ENCODE data around the gene ZNF480.
"Not testable (repeated sequence)": the region's sequence is repeated elsewhere in the genome, so short reads cannot be mapped to it uniquely, and the experiment has no call there.

The ZNF480 gene

DNA sequence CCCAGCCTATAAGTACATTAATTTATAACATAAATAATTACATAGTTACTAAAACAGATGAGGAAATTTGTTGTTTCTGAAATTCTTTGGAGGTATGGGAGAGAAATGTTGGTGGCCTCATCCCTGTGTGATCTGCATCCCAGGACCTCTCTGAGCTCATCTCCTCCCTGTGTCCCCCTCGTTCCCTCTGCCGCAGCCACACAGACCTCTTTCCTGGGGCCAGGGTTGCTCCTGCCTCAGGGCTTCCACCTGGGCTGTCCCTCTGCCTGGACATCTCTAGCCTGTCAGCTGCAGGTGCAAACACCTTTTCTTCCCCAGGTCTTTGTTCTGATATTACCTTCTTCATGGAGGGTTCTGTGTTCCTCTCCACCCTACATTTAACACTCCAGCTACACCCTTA, 23.7 kb upstream of the ZNF480 start:
- no peak for DNase-seq (ENCODE audit: low read depth, low spot score)
- ChIA-PET CTCF (interaction anchor here (1.8 kb wide), 1 partner anchor 36 kb away, joined by 5 read pairs; no protein-coding TSS in a partner anchor), POLR2A (no interaction called here)
- H3K4me3 ChIP-seq (ENCODE audit: low read depth, low read length), result no peak overlapping the region
- TF ChIP-seq, protein P1, sequence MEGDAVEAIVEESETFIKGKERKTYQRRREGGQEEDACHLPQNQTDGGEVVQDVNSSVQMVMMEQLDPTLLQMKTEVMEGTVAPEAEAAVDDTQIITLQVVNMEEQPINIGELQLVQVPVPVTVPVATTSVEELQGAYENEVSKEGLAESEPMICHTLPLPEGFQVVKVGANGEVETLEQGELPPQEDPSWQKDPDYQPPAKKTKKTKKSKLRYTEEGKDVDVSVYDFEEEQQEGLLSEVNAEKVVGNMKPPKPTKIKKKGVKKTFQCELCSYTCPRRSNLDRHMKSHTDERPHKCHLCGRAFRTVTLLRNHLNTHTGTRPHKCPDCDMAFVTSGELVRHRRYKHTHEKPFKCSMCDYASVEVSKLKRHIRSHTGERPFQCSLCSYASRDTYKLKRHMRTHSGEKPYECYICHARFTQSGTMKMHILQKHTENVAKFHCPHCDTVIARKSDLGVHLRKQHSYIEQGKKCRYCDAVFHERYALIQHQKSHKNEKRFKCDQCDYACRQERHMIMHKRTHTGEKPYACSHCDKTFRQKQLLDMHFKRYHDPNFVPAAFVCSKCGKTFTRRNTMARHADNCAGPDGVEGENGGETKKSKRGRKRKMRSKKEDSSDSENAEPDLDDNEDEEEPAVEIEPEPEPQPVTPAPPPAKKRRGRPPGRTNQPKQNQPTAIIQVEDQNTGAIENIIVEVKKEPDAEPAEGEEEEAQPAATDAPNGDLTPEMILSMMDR (IDR thresholded peaks at IDR 0.05; ENCODE audit: insufficient read depth, low read length, missing control alignments), result no peak

DNA sequence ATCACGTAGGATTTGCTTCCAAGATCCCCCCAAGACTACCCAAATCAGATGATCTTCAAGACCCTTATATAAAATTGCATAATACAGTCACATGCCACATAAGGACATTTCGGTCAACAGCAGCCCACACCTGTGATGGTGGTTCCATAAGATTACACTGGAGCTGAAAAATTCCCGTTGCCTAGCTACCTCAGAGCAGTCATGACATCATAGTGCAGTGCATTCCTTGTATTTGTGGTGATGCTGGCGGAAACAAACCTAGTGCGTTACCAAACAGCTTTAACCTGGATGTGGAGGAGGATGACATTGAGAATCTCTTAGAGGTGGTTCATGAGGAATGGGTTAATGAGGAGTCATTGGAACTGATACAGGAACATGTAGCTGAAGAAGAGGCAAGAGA, 22.8 kb upstream of the ZNF480 start:
- no peak for DNase-seq (ENCODE audit: low read depth, low spot score)
- no peak overlapping the region for H3K4me3 ChIP-seq (ENCODE audit: low read depth, low read length)
- TF ChIP-seq, protein P1 (IDR thresholded peaks at IDR 0.05; ENCODE audit: insufficient read depth, low read length, missing control alignments), result no peak
- ChIA-PET CTCF (interaction anchor here (1.4 to 1.8 kb wide), 2 partner anchors 26 to 37 kb away, joined by 4 to 5 read pairs; no protein-coding TSS in a partner anchor), POLR2A (no interaction called here)

DNA sequence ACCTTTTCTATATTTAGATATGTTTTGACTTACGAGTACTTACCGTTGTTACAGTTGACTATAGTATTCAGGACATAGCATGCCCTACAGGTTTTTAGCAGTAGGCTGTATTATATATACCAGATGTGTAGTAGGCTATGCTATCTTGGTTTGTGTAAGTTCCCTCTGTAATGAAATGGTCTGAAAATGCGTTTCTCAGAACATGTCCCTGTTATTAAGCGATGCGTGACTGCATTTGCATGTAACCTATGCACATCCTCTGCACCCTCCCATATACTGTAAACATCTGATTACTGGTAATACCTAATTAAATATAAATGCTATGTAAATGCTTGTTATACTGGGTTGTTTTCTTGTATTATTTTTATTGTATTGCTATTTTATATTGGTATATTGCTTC, 21.0 kb upstream of the ZNF480 start:
- ChIA-PET POLR2A (no interaction called here), CTCF (no interaction called here)
- H3K4me3 ChIP-seq (ENCODE audit: low read depth, low read length), result no peak overlapping the region
- TF ChIP-seq, protein P1 (IDR thresholded peaks at IDR 0.05; ENCODE audit: insufficient read depth, low read length, missing control alignments), result no peak
- DNase-seq (ENCODE audit: low read depth, low spot score), result no peak

DNA sequence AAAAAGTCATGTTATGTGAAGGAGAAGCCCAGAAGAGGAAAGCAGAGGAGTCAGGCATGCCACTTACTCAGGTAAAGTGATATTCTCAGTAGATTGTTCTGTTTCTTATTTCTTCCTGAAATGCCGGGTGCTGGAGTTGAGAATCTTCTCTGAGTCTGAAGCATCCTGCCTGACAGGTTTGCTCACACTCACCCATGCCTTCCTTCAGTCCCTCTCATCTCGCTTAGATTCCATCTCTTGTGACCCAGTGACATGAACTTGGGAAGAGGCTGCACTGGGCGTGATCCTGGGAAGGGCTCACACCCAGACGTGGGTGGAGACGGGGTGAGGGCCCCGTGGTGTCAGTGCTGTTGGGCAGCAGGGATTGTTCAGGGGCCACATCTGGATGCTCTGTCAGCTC, 19.5 kb upstream of the ZNF480 start:
- CTCF ChIA-PET, result no interaction called here
- DNase-seq (ENCODE audit: low read depth, low spot score), result no peak
- POLR2A ChIA-PET, result no interaction called here
- no peak overlapping the region for H3K4me3 ChIP-seq (ENCODE audit: low read depth, low read length)
- TF ChIP-seq, protein P1 (IDR thresholded peaks at IDR 0.05; ENCODE audit: insufficient read depth, low read length, missing control alignments), result no peak

GRCh38 chr19:52286256-52286655, 10.7 kb upstream of the ZNF480 start:
- ChIA-PET POLR2A (no interaction called here), CTCF (no interaction called here)
- H3K4me3 ChIP-seq (ENCODE audit: low read depth, low read length), result no peak overlapping the region
- TF ChIP-seq, protein P1 (IDR thresholded peaks at IDR 0.05; ENCODE audit: insufficient read depth, low read length, missing control alignments), result no peak
- DNase-seq (ENCODE audit: low read depth, low spot score), result no peak

DNA sequence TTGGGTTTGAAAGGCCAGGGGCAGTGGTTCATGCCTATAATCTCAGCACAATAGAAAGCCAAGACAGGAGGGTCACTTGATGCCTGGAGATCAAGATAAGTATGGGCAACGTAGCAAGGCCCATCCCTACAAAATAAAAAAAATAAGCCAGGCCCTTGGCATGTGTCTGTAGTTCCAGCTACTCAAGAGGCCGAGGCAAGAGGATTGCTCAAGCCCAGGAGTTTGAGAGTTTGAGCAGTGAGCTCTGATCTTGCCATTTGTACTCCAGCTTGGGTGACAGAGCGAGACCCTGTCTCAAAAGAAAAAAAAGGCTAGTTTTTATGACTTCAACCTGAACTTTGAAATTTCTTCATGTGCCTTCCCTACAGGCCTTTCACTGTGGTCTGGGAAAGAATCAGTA, 5.2 kb upstream of the ZNF480 start:
- ChIA-PET CTCF (no interaction called here), POLR2A (no interaction called here)
- DNase-seq (ENCODE audit: low read depth, low spot score), result no peak
- TF ChIP-seq, protein P1 (IDR thresholded peaks at IDR 0.05; ENCODE audit: insufficient read depth, low read length, missing control alignments), result no peak
- no peak overlapping the region for H3K4me3 ChIP-seq (ENCODE audit: low read depth, low read length)

- DNase-seq (ENCODE audit: low read depth, low spot score); CTCF ChIA-PET; H3K4me3 ChIP-seq (ENCODE audit: low read depth, low read length); POLR2A ChIA-PET: not testable (repeated sequence)
Measured at GRCh38 chr19:52292946-52293345, 4.0 kb upstream of the ZNF480 start.
